ENCODE measurements around the gene GNAL.

The GNAL gene

GRCh38 chr18:11658989-11659388 lies 30.1 kb upstream of the GNAL start:
- no peaks in the 10 kb centered on the region for H3K36me3 ChIP-seq (ENCODE audit: insufficient read depth, low read length)
- no peaks in the 10 kb centered on the region for H3K4me1 ChIP-seq (ENCODE audit: control insufficient read depth, insufficient read depth, low read length)
- peaks cover 62% of the 10 kb centered on the region for H3K27me3 ChIP-seq (ENCODE audit: control insufficient read depth, insufficient read depth, low read length)
- no peak overlapping the region for H3K4me2 ChIP-seq (ENCODE audit: low read length)
- H3K9me3 ChIP-seq (replicated peaks; ENCODE audit: low read length) = no peaks in the 10 kb centered on the region
- no peak overlapping the region for H3K9ac ChIP-seq (ENCODE audit: low read depth, low read length)
- no peak overlapping the region for H3K4me3 ChIP-seq (ENCODE audit: low read length)

- no peak overlapping the region for H3K4me3 ChIP-seq (ENCODE audit: low read length)
- no peaks in the 10 kb centered on the region for H3K4me1 ChIP-seq (ENCODE audit: control insufficient read depth, insufficient read depth, low read length)
- H3K27me3 ChIP-seq (ENCODE audit: control insufficient read depth, insufficient read depth, low read length) = peaks cover 65% of the 10 kb centered on the region
- H3K9me3 ChIP-seq (replicated peaks; ENCODE audit: low read length) = no peaks in the 10 kb centered on the region
- no peak overlapping the region for H3K4me2 ChIP-seq (ENCODE audit: low read length)
- H3K36me3 ChIP-seq (ENCODE audit: insufficient read depth, low read length) = no peaks in the 10 kb centered on the region
- H3K9ac ChIP-seq (ENCODE audit: low read depth, low read length) = no peak overlapping the region
Observed at GRCh38 chr18:11660691-11661090, 28.4 kb upstream of the GNAL start.

- Histone ChIP-seq H3K27me3 (ENCODE audit: control insufficient read depth, insufficient read depth, low read length) (peaks cover 70% of the 10 kb centered on the region), H3K36me3 (ENCODE audit: insufficient read depth, low read length) (no peaks in the 10 kb centered on the region), H3K9ac (ENCODE audit: low read depth, low read length) (no peak overlapping the region), H3K4me2 (ENCODE audit: low read length) (no peak overlapping the region), H3K4me1 (ENCODE audit: control insufficient read depth, insufficient read depth, low read length) (no peaks in the 10 kb centered on the region), H3K4me3 (ENCODE audit: low read length) (no peak overlapping the region), H3K9me3 (replicated peaks; ENCODE audit: low read length) (no peaks in the 10 kb centered on the region)
Observed at GRCh38 chr18:11661430-11661829, 27.6 kb upstream of the GNAL start.

GRCh38 chr18:11663439-11664029 lies 25.5 kb upstream of the GNAL start:
- no peak overlapping the region for H3K4me2 ChIP-seq (ENCODE audit: low read length)
- no peaks in the 10 kb centered on the region for H3K36me3 ChIP-seq (ENCODE audit: insufficient read depth, low read length)
- no peaks in the 10 kb centered on the region for H3K9me3 ChIP-seq (replicated peaks; ENCODE audit: low read length)
- H3K9ac ChIP-seq (ENCODE audit: low read depth, low read length) = no peak overlapping the region
- no peaks in the 10 kb centered on the region for H3K4me1 ChIP-seq (ENCODE audit: control insufficient read depth, insufficient read depth, low read length)
- peaks cover 78% of the 10 kb centered on the region for H3K27me3 ChIP-seq (ENCODE audit: control insufficient read depth, insufficient read depth, low read length)
- H3K4me3 ChIP-seq (ENCODE audit: low read length) = no peak overlapping the region

GRCh38 chr18:11664286-11664685 lies 24.8 kb upstream of the GNAL start:
- Histone ChIP-seq H3K27me3 (ENCODE audit: control insufficient read depth, insufficient read depth, low read length) (peaks cover 81% of the 10 kb centered on the region), H3K4me1 (ENCODE audit: control insufficient read depth, insufficient read depth, low read length) (no peaks in the 10 kb centered on the region), H3K4me3 (ENCODE audit: low read length) (no peak overlapping the region), H3K4me2 (ENCODE audit: low read length) (no peak overlapping the region), H3K36me3 (ENCODE audit: insufficient read depth, low read length) (no peaks in the 10 kb centered on the region), H3K9ac (ENCODE audit: low read depth, low read length) (no peak overlapping the region), H3K9me3 (replicated peaks; ENCODE audit: low read length) (no peaks in the 10 kb centered on the region)

GRCh38 chr18:11665146-11665545 lies 23.9 kb upstream of the GNAL start:
- peaks cover 82% of the 10 kb centered on the region for H3K27me3 ChIP-seq (ENCODE audit: control insufficient read depth, insufficient read depth, low read length)
- no peak overlapping the region for H3K4me3 ChIP-seq (ENCODE audit: low read length)
- H3K4me2 ChIP-seq (ENCODE audit: low read length) = no peak overlapping the region
- no peaks in the 10 kb centered on the region for H3K36me3 ChIP-seq (ENCODE audit: insufficient read depth, low read length)
- H3K9me3 ChIP-seq (replicated peaks; ENCODE audit: low read length) = no peaks in the 10 kb centered on the region
- H3K9ac ChIP-seq (ENCODE audit: low read depth, low read length) = no peak overlapping the region
- no peaks in the 10 kb centered on the region for H3K4me1 ChIP-seq (ENCODE audit: control insufficient read depth, insufficient read depth, low read length)

GRCh38 chr18:11665587-11665986 lies 23.5 kb upstream of the GNAL start:
- H3K4me3 ChIP-seq (ENCODE audit: low read length) = no peak overlapping the region
- no peaks in the 10 kb centered on the region for H3K36me3 ChIP-seq (ENCODE audit: insufficient read depth, low read length)
- H3K4me1 ChIP-seq (ENCODE audit: control insufficient read depth, insufficient read depth, low read length) = no peaks in the 10 kb centered on the region
- no peaks in the 10 kb centered on the region for H3K9me3 ChIP-seq (replicated peaks; ENCODE audit: low read length)
- peaks cover 86% of the 10 kb centered on the region for H3K27me3 ChIP-seq (ENCODE audit: control insufficient read depth, insufficient read depth, low read length)
- no peak overlapping the region for H3K9ac ChIP-seq (ENCODE audit: low read depth, low read length)
- no peak overlapping the region for H3K4me2 ChIP-seq (ENCODE audit: low read length)

GRCh38 chr18:11666176-11666575 lies 22.9 kb upstream of the GNAL start:
- H3K27me3 ChIP-seq (ENCODE audit: control insufficient read depth, insufficient read depth, low read length) = peaks cover 86% of the 10 kb centered on the region
- H3K4me1 ChIP-seq (ENCODE audit: control insufficient read depth, insufficient read depth, low read length) = no peaks in the 10 kb centered on the region
- no peaks in the 10 kb centered on the region for H3K9me3 ChIP-seq (replicated peaks; ENCODE audit: low read length)
- H3K36me3 ChIP-seq (ENCODE audit: insufficient read depth, low read length) = no peaks in the 10 kb centered on the region
- no peak overlapping the region for H3K9ac ChIP-seq (ENCODE audit: low read depth, low read length)
- H3K4me3 ChIP-seq (ENCODE audit: low read length) = no peak overlapping the region
- H3K4me2 ChIP-seq (ENCODE audit: low read length) = no peak overlapping the region

GRCh38 chr18:11666831-11667230 lies 22.2 kb upstream of the GNAL start:
- Histone ChIP-seq H3K9me3 (replicated peaks; ENCODE audit: low read length) (no peaks in the 10 kb centered on the region), H3K4me3 (ENCODE audit: low read length) (no peak overlapping the region), H3K27me3 (ENCODE audit: control insufficient read depth, insufficient read depth, low read length) (peaks cover 81% of the 10 kb centered on the region), H3K4me2 (ENCODE audit: low read length) (no peak overlapping the region), H3K9ac (ENCODE audit: low read depth, low read length) (no peak overlapping the region), H3K36me3 (ENCODE audit: insufficient read depth, low read length) (no peaks in the 10 kb centered on the region), H3K4me1 (ENCODE audit: control insufficient read depth, insufficient read depth, low read length) (no peaks in the 10 kb centered on the region)

- H3K9ac ChIP-seq (ENCODE audit: low read depth, low read length) = no peak overlapping the region
- H3K36me3 ChIP-seq (ENCODE audit: insufficient read depth, low read length) = no peaks in the 10 kb centered on the region
- no peaks in the 10 kb centered on the region for H3K9me3 ChIP-seq (replicated peaks; ENCODE audit: low read length)
- no peak overlapping the region for H3K4me3 ChIP-seq (ENCODE audit: low read length)
- no peaks in the 10 kb centered on the region for H3K4me1 ChIP-seq (ENCODE audit: control insufficient read depth, insufficient read depth, low read length)
- peaks cover 76% of the 10 kb centered on the region for H3K27me3 ChIP-seq (ENCODE audit: control insufficient read depth, insufficient read depth, low read length)
- no peak overlapping the region for H3K4me2 ChIP-seq (ENCODE audit: low read length)
Observed at GRCh38 chr18:11667578-11667977, 21.5 kb upstream of the GNAL start.

DNA sequence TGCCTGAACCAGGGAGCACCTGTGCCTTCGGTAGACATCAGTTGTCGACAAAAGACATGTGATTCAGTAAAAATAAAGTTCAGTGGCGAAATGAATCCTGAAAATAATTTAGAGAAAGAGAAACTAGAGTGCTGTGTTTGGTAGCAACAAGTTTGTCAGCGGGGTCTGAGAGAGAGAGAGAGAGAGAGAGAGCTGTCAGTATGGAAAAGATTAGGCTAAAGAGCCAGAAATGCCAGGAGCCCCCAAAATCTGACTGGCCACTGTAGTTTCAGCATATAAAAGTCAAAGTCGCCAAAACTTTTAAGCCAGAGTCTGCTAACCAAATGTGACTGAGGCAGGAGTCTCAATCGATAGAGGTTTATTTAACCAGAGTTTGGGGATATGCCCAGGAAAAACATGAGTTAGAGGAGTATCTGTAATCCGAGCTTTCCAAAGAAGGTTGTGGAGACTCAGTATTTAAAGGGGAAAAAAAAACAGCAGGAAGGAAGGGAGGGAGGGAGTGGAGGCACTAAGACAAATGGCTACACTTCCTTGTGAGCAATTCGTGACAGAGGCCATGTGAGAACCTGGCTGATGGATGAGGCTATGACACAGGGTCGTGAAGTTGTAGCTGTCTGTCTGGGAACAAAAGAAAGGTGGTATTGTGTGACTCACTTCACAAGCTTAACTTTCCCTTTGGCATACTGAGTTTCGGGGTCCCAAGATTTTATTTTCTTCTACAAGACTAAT lies 20.5 kb upstream of the GNAL start:
- no peak overlapping the region for H3K9ac ChIP-seq (ENCODE audit: low read depth, low read length)
- H3K27me3 ChIP-seq (ENCODE audit: control insufficient read depth, insufficient read depth, low read length) = peaks cover 69% of the 10 kb centered on the region
- H3K4me2 ChIP-seq (ENCODE audit: low read length) = no peak overlapping the region
- H3K36me3 ChIP-seq (ENCODE audit: insufficient read depth, low read length) = no peaks in the 10 kb centered on the region
- no peak overlapping the region for H3K4me3 ChIP-seq (ENCODE audit: low read length)
- H3K4me1 ChIP-seq (ENCODE audit: control insufficient read depth, insufficient read depth, low read length) = no peaks in the 10 kb centered on the region
- H3K9me3 ChIP-seq (replicated peaks; ENCODE audit: low read length) = no peaks in the 10 kb centered on the region

All from skeletal muscle satellite cell (primary cell).